Measurements from ENCODE around the gene MEGF6. TPM values are rescaled to one million over a fixed set of nuclear protein-coding genes. Genes with fewer than 3 reads are reported as not detected.

MEGF6 gene
- total RNA-seq, 1 experiment from 2014 or later: 21.3 TPM

DNA sequence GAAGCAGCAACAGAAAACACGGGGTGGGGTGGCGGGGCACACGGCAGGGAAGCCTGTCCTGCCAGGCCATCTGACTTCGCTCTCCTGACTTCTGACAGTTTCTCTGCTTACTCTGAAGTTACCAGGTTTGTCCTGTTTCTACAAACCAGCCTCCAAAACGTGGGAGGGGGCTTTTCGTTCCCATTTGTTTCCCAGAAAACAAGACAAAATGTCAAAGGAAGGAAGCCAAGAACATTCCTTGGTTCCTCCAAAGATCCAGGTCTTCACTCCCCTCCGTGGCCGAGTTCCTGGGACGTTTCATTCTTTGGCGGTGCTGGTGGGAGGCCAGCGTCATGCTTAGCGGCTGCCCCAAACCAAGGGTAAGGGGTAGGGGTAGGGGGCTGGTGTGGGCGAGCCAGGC lies 49.6 kb downstream of the MEGF6 start:
- no peak overlapping the region for H4K91ac ChIP-seq (ENCODE audit: insufficient read length, low read depth, low read length)

More for the DNA sequence above, 49.6 kb downstream of the MEGF6 start:
- H2BK20ac ChIP-seq (ENCODE audit: low read depth, low read length, poor library complexity, severe bottlenecking): no peak overlapping the region
- H3K9ac ChIP-seq (ENCODE audit: extremely low read depth, insufficient read length, low read length): no peak overlapping the region
- H2BK120ac ChIP-seq (ENCODE audit: low read depth, low read length, poor library complexity, severe bottlenecking): no peak overlapping the region
- H2BK5ac ChIP-seq (ENCODE audit: insufficient read length, low read length): no peak overlapping the region
- no peaks in the 10 kb centered on the region for H3K36me3 Mint-ChIP-seq (ENCODE audit: insufficient read depth in 1 of 3, low read depth in 3 of 3)
- H3T11ph ChIP-seq (ENCODE audit: low read length): no peak overlapping the region
- H3K9me3 ChIP-seq (ENCODE audit: control insufficient read depth, low read depth, low read length): no peaks in the 10 kb centered on the region
- H4K5ac ChIP-seq (ENCODE audit: insufficient read length, low read depth, low read length): no peak overlapping the region
- no peak overlapping the region for H3K4me3 Mint-ChIP-seq
- no peak overlapping the region for H2BK12ac ChIP-seq (ENCODE audit: insufficient read length, low read depth, low read length)
- no peaks in the 10 kb centered on the region for H3K27me3 ChIP-seq (ENCODE audit: insufficient read depth, low read length)
- DNase-seq: no peak
- H3K27ac ChIP-seq (ENCODE audit: insufficient read length, low read depth, low read length): no peak overlapping the region
- no peak overlapping the region for H3K23ac ChIP-seq (ENCODE audit: insufficient read length, low read depth, low read length)
- H2BK15ac ChIP-seq (ENCODE audit: low read depth, low read length): no peak overlapping the region
- no peak overlapping the region for H3K4me2 ChIP-seq (ENCODE audit: insufficient read depth, insufficient read length, low read length)
- H3K14ac ChIP-seq (ENCODE audit: insufficient read depth, low read length): no peak overlapping the region
- H2AK5ac ChIP-seq (ENCODE audit: insufficient read length, low read length): no peak overlapping the region
- no peak overlapping the region for H3K18ac ChIP-seq (ENCODE audit: insufficient read length, low read depth, low read length)
- no peaks in the 10 kb centered on the region for H3K23me2 ChIP-seq (ENCODE audit: insufficient read length, low read depth, low read length, poor library complexity, severe bottlenecking)
- H2AFZ ChIP-seq (ENCODE audit: low read length): no peak overlapping the region
- TF ChIP-seq, protein P1, sequence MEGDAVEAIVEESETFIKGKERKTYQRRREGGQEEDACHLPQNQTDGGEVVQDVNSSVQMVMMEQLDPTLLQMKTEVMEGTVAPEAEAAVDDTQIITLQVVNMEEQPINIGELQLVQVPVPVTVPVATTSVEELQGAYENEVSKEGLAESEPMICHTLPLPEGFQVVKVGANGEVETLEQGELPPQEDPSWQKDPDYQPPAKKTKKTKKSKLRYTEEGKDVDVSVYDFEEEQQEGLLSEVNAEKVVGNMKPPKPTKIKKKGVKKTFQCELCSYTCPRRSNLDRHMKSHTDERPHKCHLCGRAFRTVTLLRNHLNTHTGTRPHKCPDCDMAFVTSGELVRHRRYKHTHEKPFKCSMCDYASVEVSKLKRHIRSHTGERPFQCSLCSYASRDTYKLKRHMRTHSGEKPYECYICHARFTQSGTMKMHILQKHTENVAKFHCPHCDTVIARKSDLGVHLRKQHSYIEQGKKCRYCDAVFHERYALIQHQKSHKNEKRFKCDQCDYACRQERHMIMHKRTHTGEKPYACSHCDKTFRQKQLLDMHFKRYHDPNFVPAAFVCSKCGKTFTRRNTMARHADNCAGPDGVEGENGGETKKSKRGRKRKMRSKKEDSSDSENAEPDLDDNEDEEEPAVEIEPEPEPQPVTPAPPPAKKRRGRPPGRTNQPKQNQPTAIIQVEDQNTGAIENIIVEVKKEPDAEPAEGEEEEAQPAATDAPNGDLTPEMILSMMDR (conservative IDR thresholded peaks at IDR 0.05): no peak
- H3K79me2 ChIP-seq (ENCODE audit: insufficient read depth, low read length): no peaks in the 10 kb centered on the region
- no peaks in the 10 kb centered on the region for H3K4me1 Mint-ChIP-seq
- H4K8ac ChIP-seq (replicated peaks; ENCODE audit: insufficient read length, low read depth, low read length): no peak overlapping the region
- no peaks in the 10 kb centered on the region for H4K20me1 ChIP-seq (ENCODE audit: control insufficient read depth, insufficient read depth, insufficient read length)
- no peaks in the 10 kb centered on the region for H3K4me1 ChIP-seq (ENCODE audit: insufficient read depth, low read length)
- no peaks in the 10 kb centered on the region for H3K79me1 ChIP-seq (ENCODE audit: insufficient read depth, low read depth, low read length, poor library complexity, severe bottlenecking)
- WGBS (ENCODE audit: extremely low coverage, insufficient read length, low lambda C conversion rate): no CpG with 5 or more reads among the region's 13 CpGs
- no peak overlapping the region for H3K4ac ChIP-seq (ENCODE audit: low read depth, low read length)
- H3K9me3 Mint-ChIP-seq: no peaks in the 10 kb centered on the region
- no peak overlapping the region for H3K56ac ChIP-seq (ENCODE audit: insufficient read length, low read depth, low read length)
- no peak overlapping the region; a peak in 1 of 7 replicates for H3K27ac Mint-ChIP-seq
- H3K27me3 Mint-ChIP-seq (ENCODE audit: low read depth): peaks cover 2% of the 10 kb centered on the region; the same call in 1 of the 2 replicates
